ENCODE measurements around the gene ARL2BP. TPM values are rescaled to one million over a fixed set of nuclear protein-coding genes. Genes with fewer than 3 reads are reported as not detected.
A peak's percentile ranks its signal among the peaks of the same experiment; 100 is the strongest.

ARL2BP gene
- total and polyA plus RNA-seq, 10 of the 15 experiments (the other 5 are each of a cell fraction or from before 2014, with no cell fraction given) = 12.5 to 56.6 (median 29.7) TPM

- no peak for TF ChIP-seq ZNF592 (IDR thresholded peaks at IDR 0.05)
- peak; percentile 15 to 21; a peak in 2 of 4 replicates for TF ChIP-seq IKZF2 (IDR thresholded peaks at IDR 0.05)
- TF ChIP-seq HDGF (IDR thresholded peaks at IDR 0.05) = no peak
- TF ChIP-seq ZZZ3 (IDR thresholded peaks at IDR 0.05; ENCODE audit: control insufficient read depth, insufficient read length, low read depth) = no peak
- peak; percentile 25; the same call in 1 of the 2 replicates for TF ChIP-seq RUNX3 (IDR thresholded peaks at IDR 0.05; ENCODE audit: low read length)
- no peak for TF ChIP-seq BMI1 (IDR thresholded peaks at IDR 0.05; ENCODE audit: borderline replicate concordance)
- no peak for TF ChIP-seq TCF12 (IDR thresholded peaks at IDR 0.05; ENCODE audit: low read depth, low read length)
- TF ChIP-seq PML (IDR thresholded peaks at IDR 0.05; ENCODE audit: low read length) = peak; percentile 49; the same call in 1 of the 2 replicates
- TF ChIP-seq SPI1 (IDR thresholded peaks at IDR 0.05; ENCODE audit: borderline replicate concordance, insufficient read depth, low read depth, low read length) = peak; percentile 78
- no peak for TF ChIP-seq SIX5 (IDR thresholded peaks at IDR 0.05; ENCODE audit: low read depth, low read length, severe bottlenecking)
- no peak for TF ChIP-seq YBX1 (IDR thresholded peaks at IDR 0.05)
- no peak for TF ChIP-seq CBX5 (IDR thresholded peaks at IDR 0.05; ENCODE audit: low read depth)
- no peak for TF ChIP-seq NR2F1 (conservative IDR thresholded peaks at IDR 0.05)
- TF ChIP-seq, protein P1, sequence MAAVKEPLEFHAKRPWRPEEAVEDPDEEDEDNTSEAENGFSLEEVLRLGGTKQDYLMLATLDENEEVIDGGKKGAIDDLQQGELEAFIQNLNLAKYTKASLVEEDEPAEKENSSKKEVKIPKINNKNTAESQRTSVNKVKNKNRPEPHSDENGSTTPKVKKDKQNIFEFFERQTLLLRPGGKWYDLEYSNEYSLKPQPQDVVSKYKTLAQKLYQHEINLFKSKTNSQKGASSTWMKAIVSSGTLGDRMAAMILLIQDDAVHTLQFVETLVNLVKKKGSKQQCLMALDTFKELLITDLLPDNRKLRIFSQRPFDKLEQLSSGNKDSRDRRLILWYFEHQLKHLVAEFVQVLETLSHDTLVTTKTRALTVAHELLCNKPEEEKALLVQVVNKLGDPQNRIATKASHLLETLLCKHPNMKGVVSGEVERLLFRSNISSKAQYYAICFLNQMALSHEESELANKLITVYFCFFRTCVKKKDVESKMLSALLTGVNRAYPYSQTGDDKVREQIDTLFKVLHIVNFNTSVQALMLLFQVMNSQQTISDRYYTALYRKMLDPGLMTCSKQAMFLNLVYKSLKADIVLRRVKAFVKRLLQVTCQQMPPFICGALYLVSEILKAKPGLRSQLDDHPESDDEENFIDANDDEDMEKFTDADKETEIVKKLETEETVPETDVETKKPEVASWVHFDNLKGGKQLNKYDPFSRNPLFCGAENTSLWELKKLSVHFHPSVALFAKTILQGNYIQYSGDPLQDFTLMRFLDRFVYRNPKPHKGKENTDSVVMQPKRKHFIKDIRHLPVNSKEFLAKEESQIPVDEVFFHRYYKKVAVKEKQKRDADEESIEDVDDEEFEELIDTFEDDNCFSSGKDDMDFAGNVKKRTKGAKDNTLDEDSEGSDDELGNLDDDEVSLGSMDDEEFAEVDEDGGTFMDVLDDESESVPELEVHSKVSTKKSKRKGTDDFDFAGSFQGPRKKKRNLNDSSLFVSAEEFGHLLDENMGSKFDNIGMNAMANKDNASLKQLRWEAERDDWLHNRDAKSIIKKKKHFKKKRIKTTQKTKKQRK (IDR thresholded peaks at IDR 0.05; ENCODE audit: low read depth, low read length) = no peak
- no peak for TF ChIP-seq MYB (IDR thresholded peaks at IDR 0.05; ENCODE audit: borderline replicate concordance, low read depth, low read length)
- TF ChIP-seq RAD51 (IDR thresholded peaks at IDR 0.05) = no peak
- TF ChIP-seq SMC3 (IDR thresholded peaks at IDR 0.05; ENCODE audit: borderline replicate concordance, low read length) = no peak
- TF ChIP-seq, protein P2, sequence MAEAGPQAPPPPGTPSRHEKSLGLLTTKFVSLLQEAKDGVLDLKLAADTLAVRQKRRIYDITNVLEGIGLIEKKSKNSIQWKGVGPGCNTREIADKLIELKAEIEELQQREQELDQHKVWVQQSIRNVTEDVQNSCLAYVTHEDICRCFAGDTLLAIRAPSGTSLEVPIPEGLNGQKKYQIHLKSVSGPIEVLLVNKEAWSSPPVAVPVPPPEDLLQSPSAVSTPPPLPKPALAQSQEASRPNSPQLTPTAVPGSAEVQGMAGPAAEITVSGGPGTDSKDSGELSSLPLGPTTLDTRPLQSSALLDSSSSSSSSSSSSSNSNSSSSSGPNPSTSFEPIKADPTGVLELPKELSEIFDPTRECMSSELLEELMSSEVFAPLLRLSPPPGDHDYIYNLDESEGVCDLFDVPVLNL (IDR thresholded peaks at IDR 0.05; ENCODE audit: low read depth, low read length) = no peak
- TF ChIP-seq KDM1A (IDR thresholded peaks at IDR 0.05; ENCODE audit: borderline replicate concordance) = no peak
- no peak for TF ChIP-seq NRF1 (conservative IDR thresholded peaks at IDR 0.05; ENCODE audit: low read depth, low read length)
- TF ChIP-seq EZH2 (IDR thresholded peaks at IDR 0.05; ENCODE audit: borderline replicate concordance, control insufficient read depth, low read depth, low read length) = no peak
- TF ChIP-seq GABPA (IDR thresholded peaks at IDR 0.05; ENCODE audit: low read depth) = no peak
- TF ChIP-seq, protein P3, sequence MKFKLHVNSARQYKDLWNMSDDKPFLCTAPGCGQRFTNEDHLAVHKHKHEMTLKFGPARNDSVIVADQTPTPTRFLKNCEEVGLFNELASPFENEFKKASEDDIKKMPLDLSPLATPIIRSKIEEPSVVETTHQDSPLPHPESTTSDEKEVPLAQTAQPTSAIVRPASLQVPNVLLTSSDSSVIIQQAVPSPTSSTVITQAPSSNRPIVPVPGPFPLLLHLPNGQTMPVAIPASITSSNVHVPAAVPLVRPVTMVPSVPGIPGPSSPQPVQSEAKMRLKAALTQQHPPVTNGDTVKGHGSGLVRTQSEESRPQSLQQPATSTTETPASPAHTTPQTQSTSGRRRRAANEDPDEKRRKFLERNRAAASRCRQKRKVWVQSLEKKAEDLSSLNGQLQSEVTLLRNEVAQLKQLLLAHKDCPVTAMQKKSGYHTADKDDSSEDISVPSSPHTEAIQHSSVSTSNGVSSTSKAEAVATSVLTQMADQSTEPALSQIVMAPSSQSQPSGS (IDR thresholded peaks at IDR 0.05; ENCODE audit: low read length) = no peak
- no peak for TF ChIP-seq RCOR1 (conservative IDR thresholded peaks at IDR 0.05; ENCODE audit: low read depth, low read length)
These were observed 4.2 kb upstream of the ARL2BP start (continued) for GRCh38 chr16:57240851-57241250.
